OCI-LY7 (cell line): ENCODE data around the gene FCHSD2.

Experiments
- EZH2phosphoT487 ChIP-seq: fragments of 200-600 bp; sonication (generic); IDR thresholded peaks from 2 replicates; pipeline ENCODE4 v1.6.1; 2018; ENCODE audit warnings: low read depth, borderline replicate concordance, mild to moderate bottlenecking, mixed run types, antibody characterized with exemption, low read length, moderate library complexity, mixed read lengths
- TF ChIP-seq, protein P1 (sequence below): fragments of 200-600 bp; sonication (generic); conservative IDR thresholded peaks from 2 replicates; pipeline ENCODE4 v1.5.1; 2014; ENCODE audit warnings: mild to moderate bottlenecking, antibody characterized with exemption, low read length, moderate library complexity, mixed read lengths

DNA sequence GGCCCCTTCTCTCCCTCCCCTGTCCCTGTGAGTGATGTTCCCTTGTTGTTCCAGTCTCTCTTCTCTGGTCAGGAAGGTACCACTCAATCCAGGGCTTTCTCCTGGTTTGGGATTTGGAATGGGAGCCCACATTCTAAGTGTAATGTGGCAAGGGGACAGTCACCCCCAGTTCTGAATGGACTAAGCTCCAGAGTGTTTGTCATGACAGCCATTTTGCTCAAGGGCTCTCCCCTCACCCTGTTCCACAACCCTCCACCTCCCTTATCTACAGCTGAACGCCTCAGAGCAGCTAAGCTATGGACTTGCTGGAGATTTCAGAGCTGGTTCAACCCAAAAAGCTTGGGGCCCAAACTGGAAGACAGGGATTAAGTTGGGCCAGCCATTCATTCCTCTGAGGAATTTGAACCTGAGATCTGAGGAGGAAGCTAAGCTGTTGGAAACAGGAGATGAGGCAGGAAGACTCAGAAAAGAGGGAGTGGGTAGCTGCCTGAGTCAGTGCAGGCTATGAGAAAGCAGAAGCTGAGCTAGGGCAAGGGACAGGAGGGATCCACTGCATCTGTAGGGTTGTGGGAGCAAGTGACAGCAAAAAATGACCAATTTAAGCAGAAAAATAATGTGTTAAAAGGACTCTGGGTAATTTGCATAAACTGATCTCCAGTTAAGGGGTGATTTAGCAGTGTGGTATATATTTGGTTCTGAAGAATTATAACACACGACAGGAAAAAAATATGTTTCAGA is 22.9 kb upstream of the FCHSD2 start:
- TF ChIP-seq, protein P1, sequence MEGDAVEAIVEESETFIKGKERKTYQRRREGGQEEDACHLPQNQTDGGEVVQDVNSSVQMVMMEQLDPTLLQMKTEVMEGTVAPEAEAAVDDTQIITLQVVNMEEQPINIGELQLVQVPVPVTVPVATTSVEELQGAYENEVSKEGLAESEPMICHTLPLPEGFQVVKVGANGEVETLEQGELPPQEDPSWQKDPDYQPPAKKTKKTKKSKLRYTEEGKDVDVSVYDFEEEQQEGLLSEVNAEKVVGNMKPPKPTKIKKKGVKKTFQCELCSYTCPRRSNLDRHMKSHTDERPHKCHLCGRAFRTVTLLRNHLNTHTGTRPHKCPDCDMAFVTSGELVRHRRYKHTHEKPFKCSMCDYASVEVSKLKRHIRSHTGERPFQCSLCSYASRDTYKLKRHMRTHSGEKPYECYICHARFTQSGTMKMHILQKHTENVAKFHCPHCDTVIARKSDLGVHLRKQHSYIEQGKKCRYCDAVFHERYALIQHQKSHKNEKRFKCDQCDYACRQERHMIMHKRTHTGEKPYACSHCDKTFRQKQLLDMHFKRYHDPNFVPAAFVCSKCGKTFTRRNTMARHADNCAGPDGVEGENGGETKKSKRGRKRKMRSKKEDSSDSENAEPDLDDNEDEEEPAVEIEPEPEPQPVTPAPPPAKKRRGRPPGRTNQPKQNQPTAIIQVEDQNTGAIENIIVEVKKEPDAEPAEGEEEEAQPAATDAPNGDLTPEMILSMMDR: no peak
- no peak for TF ChIP-seq EZH2phosphoT487
